Measurements from ENCODE around the gene RPS3A. TPM values are rescaled to one million over a fixed set of nuclear protein-coding genes. Genes with fewer than 3 reads are reported as not detected.

RPS3A gene
- total and polyA plus RNA-seq, 4 donors, result 1,247 to 2,958 (median 2,497) TPM

GRCh38 chr4:151091047-151091446 is 8.4 kb upstream of the RPS3A start:
- no peak overlapping the region for H3K9ac ChIP-seq (ENCODE audit: insufficient read depth in 1 of 2, low read length in 2 of 2)
- no peaks in the 10 kb centered on the region for H3K9me3 ChIP-seq (ENCODE audit: control insufficient read depth in 4 of 4, insufficient read depth in 3 of 4, low read length in 3 of 4)
- H3K27me3 ChIP-seq (ENCODE audit: control insufficient read depth in 3 of 3, insufficient read depth in 3 of 3, low read length in 2 of 3), result no peaks in the 10 kb centered on the region
- WGBS, 2 donors, result 86 to 88% methylated on average over 2 of the region's 2 CpGs
- no peak overlapping the region for H3K27ac ChIP-seq (ENCODE audit: low read depth in 1 of 2, low read length in 1 of 2)
- no peak for TF ChIP-seq CTCF (IDR thresholded peaks at IDR 0.05; ENCODE audit: control extremely low read depth, extremely low read depth)
- ATAC-seq (ENCODE audit: insufficient read depth, low FRiP score), result no peak
- H3K36me3 ChIP-seq (ENCODE audit: control insufficient read depth in 4 of 4, insufficient read depth in 4 of 4, low read length in 4 of 4), result no peaks in the 10 kb centered on the region
- no peak overlapping the region for H3K4me3 ChIP-seq
- no peak for DNase-seq
- H3K4me1 ChIP-seq (ENCODE audit: control insufficient read depth in 5 of 5, insufficient read depth in 5 of 5, low read length in 5 of 5), result no peaks in the 10 kb centered on the region

GRCh38 chr4:151092488-151092887 is 6.9 kb upstream of the RPS3A start:
- TF ChIP-seq CTCF (IDR thresholded peaks at IDR 0.05; ENCODE audit: control extremely low read depth, extremely low read depth), result no peak
- WGBS, 2 donors, result 86 to 93% methylated on average over 3 of the region's 3 CpGs
- H3K36me3 ChIP-seq (ENCODE audit: control insufficient read depth in 4 of 4, insufficient read depth in 4 of 4, low read length in 4 of 4), result no peaks in the 10 kb centered on the region

GRCh38 chr4:151093203-151093602 is 6.2 kb upstream of the RPS3A start:
- no peak overlapping the region for H3K4me3 ChIP-seq
- TF ChIP-seq CTCF (IDR thresholded peaks at IDR 0.05; ENCODE audit: control extremely low read depth, extremely low read depth), result no peak
- no peaks in the 10 kb centered on the region for H3K4me1 ChIP-seq (ENCODE audit: control insufficient read depth in 5 of 5, insufficient read depth in 5 of 5, low read length in 5 of 5)
- H3K27ac ChIP-seq (ENCODE audit: low read depth in 1 of 2, low read length in 1 of 2), result no peak overlapping the region
- H3K9me3 ChIP-seq (ENCODE audit: control insufficient read depth in 4 of 4, insufficient read depth in 3 of 4, low read length in 3 of 4), result no peaks in the 10 kb centered on the region
- H3K9ac ChIP-seq (ENCODE audit: insufficient read depth in 1 of 2, low read length in 2 of 2), result no peak overlapping the region
- H3K27me3 ChIP-seq (ENCODE audit: control insufficient read depth in 3 of 3, insufficient read depth in 3 of 3, low read length in 2 of 3), result no peaks in the 10 kb centered on the region
- ATAC-seq (ENCODE audit: insufficient read depth, low FRiP score) (no peak), DNase-seq (no peak)
- H3K36me3 ChIP-seq (ENCODE audit: control insufficient read depth in 4 of 4, insufficient read depth in 4 of 4, low read length in 4 of 4), result no peaks in the 10 kb centered on the region
- 66 to 81% methylated on average over 3 of the region's 3 CpGs for WGBS, 2 donors

More at GRCh38 chr4:151092488-151092887, 6.9 kb upstream of the RPS3A start:
- Histone ChIP-seq H3K4me1 (ENCODE audit: control insufficient read depth in 5 of 5, insufficient read depth in 5 of 5, low read length in 5 of 5) (no peaks in the 10 kb centered on the region), H3K9ac (ENCODE audit: insufficient read depth in 1 of 2, low read length in 2 of 2) (no peak overlapping the region), H3K27me3 (ENCODE audit: control insufficient read depth in 3 of 3, insufficient read depth in 3 of 3, low read length in 2 of 3) (no peaks in the 10 kb centered on the region), H3K27ac (ENCODE audit: low read depth in 1 of 2, low read length in 1 of 2) (no peak overlapping the region), H3K9me3 (ENCODE audit: control insufficient read depth in 4 of 4, insufficient read depth in 3 of 4, low read length in 3 of 4) (no peaks in the 10 kb centered on the region), H3K4me3 (no peak overlapping the region)
- ATAC-seq (ENCODE audit: insufficient read depth, low FRiP score), result no peak
- no peak for DNase-seq

GRCh38 chr4:151094290-151094751 is 5.1 kb upstream of the RPS3A start:
- H3K27me3 ChIP-seq (ENCODE audit: control insufficient read depth in 3 of 3, insufficient read depth in 3 of 3, low read length in 2 of 3), result no peaks in the 10 kb centered on the region
- H3K4me3 ChIP-seq, result no peak overlapping the region
- DNase-seq (no peak), ATAC-seq (ENCODE audit: insufficient read depth, low FRiP score) (no peak)
- WGBS, 2 donors, result 85 to 96% methylated on average over 2 of the region's 2 CpGs
- peaks cover 0 to 2% (median 0%) of the 10 kb centered on the region in 5 donors for H3K4me1 ChIP-seq (ENCODE audit: control insufficient read depth in 5 of 5, insufficient read depth in 5 of 5, low read length in 5 of 5)
- H3K9ac ChIP-seq (ENCODE audit: insufficient read depth in 1 of 2, low read length in 2 of 2), result no peak overlapping the region
- no peak overlapping the region for H3K27ac ChIP-seq (ENCODE audit: low read depth in 1 of 2, low read length in 1 of 2)
- H3K36me3 ChIP-seq (ENCODE audit: control insufficient read depth in 4 of 4, insufficient read depth in 4 of 4, low read length in 4 of 4), result no peaks in the 10 kb centered on the region
- no peak for TF ChIP-seq CTCF (IDR thresholded peaks at IDR 0.05; ENCODE audit: control extremely low read depth, extremely low read depth)
- H3K9me3 ChIP-seq (ENCODE audit: control insufficient read depth in 4 of 4, insufficient read depth in 3 of 4, low read length in 3 of 4), result no peaks in the 10 kb centered on the region
